SK-N-SH (cell line): ENCODE data around the gene DOCK3. TPM values are rescaled to one million over a fixed set of nuclear protein-coding genes. Genes with fewer than 3 reads are reported as not detected.

Experiments
- CTCF ChIA-PET: fragments of 300-600, 350-600 bp; formaldehyde crosslinking; extraction: SDS; loops from one replicate; lab custom pipeline; 2021; lab: Yijun Ruan, JAX
- POLR2A ChIA-PET: fragments of 350-600 bp; sonication (Branson Sonifier 250); formaldehyde crosslinking; extraction: SDS; loops from one replicate; lab custom pipeline; 2020; ENCODE audit warnings: antibody characterized with exemption, inconsistent platforms; lab: Yijun Ruan, JAX
- DNase-seq: peaks from one replicate; pipeline ENCODE4 v3.0.0; 2012
- H2AFZ ChIP-seq: fragments of 200-600 bp; sonication (generic); 2 replicates; pipeline ENCODE4 v1.8.1; 2016; ENCODE audit warnings: antibody characterized with exemption, mild to moderate bottlenecking, low read depth
- H3F3A ChIP-seq: fragments of 200-600 bp; sonication (generic); replicated peaks from 2 replicates; pipeline ENCODE3; 2016; ENCODE audit warnings: antibody characterized with exemption, mild to moderate bottlenecking; ENCODE audit not compliant: insufficient read depth
- H3K27ac ChIP-seq, 2 experiments: fragments of 200-500 bp in 1 of 2; fragments of 200-600 bp in 1 of 2; sonication (Bioruptor generic) in 1 of 2; sonication (generic), shearing (Covaris generic) in 1 of 2; 2 replicates each; pipeline versions ENCODE4 v1.5.1 to v1.6.1; 2014 to 2016; ENCODE audit warnings: low read depth in 2 of 2, inconsistent platforms in 1 of 2, low read length in 1 of 2, mild to moderate bottlenecking in 1 of 2, mixed read lengths in 1 of 2
- H3K27me3 ChIP-seq: fragments of 200-600 bp; sonication (generic), shearing (Covaris generic); 2 replicates; pipeline ENCODE4 v1.6.1; 2016; ENCODE audit warnings: mixed run types; ENCODE audit not compliant: insufficient read depth
- H3K36me3 ChIP-seq, 2 experiments: fragments of 200-500 bp in 1 of 2; fragments of 200-600 bp in 1 of 2; sonication (Bioruptor generic) in 1 of 2; sonication (generic) in 1 of 2; replicated peaks in 1 of 2; 2 replicates each; pipeline versions ENCODE3 to v1.5.1; 2014 to 2016; ENCODE audit warnings: low read length in 1 of 2, mild to moderate bottlenecking in 1 of 2; ENCODE audit not compliant: insufficient read depth in 2 of 2, control insufficient read depth in 1 of 2
- H3K4me1 ChIP-seq, 2 experiments: fragments of 200-500 bp in 1 of 2; fragments of 200-600 bp in 1 of 2; sonication (Bioruptor generic) in 1 of 2; sonication (generic), shearing (Covaris generic) in 1 of 2; 2 replicates each; pipeline versions ENCODE4 v1.5.1 to v1.6.1; 2014 to 2016; ENCODE audit warnings: low read depth in 1 of 2, low read length in 1 of 2, mixed run types in 1 of 2; ENCODE audit not compliant: insufficient read depth in 2 of 2, control insufficient read depth in 1 of 2
- H3K4me2 ChIP-seq: fragments of 200-600 bp; sonication (generic), shearing (Covaris generic); 2 replicates; pipeline ENCODE4 v1.6.1; 2017; ENCODE audit warnings: mixed run types
- H3K4me3 ChIP-seq, 2 experiments: fragments of 200-500 bp in 1 of 2; fragments of 200-600 bp in 1 of 2; sonication (Bioruptor generic) in 1 of 2; sonication (generic), shearing (Covaris generic) in 1 of 2; 2 replicates each; pipeline versions ENCODE4 v1.5.1 to v1.8.1; 2014 to 2016; ENCODE audit warnings: low read depth in 2 of 2, inconsistent platforms in 1 of 2, low read length in 1 of 2, mild to moderate bottlenecking in 1 of 2, mixed read lengths in 1 of 2, moderate library complexity in 1 of 2
- H3K79me2 ChIP-seq: fragments of 200-600 bp; sonication (generic); 2 replicates; pipeline ENCODE4 v1.8.1; 2017; ENCODE audit warnings: mild to moderate bottlenecking; ENCODE audit not compliant: insufficient read depth
- H3K9ac ChIP-seq: fragments of 200-600 bp; sonication (generic); 2 replicates; pipeline ENCODE4 v1.6.1; 2017; ENCODE audit warnings: mixed run types
- H3K9me2 ChIP-seq: fragments of 200-600 bp; sonication (generic); 2 replicates; pipeline ENCODE4 v1.6.1; 2017; ENCODE audit warnings: mixed run types
- H3K9me3 ChIP-seq: fragments of 200-600 bp; sonication (generic); 2 replicates; pipeline ENCODE4 v1.6.1; 2017; ENCODE audit warnings: mixed run types, mild to moderate bottlenecking, moderate library complexity
- H4K20me1 ChIP-seq: fragments of 200-600 bp; sonication (generic); 2 replicates; pipeline ENCODE4 v1.6.1; 2017; ENCODE audit warnings: mild to moderate bottlenecking, mixed run types; ENCODE audit not compliant: insufficient read depth
- CHD2 ChIP-seq: fragments of 150-350 bp; IDR thresholded peaks from 2 replicates; pipeline ENCODE4 v1.6.1; 2018; ENCODE audit warnings: low read length; ENCODE audit not compliant: partially characterized antibody
- EP300 ChIP-seq, 2 experiments: IDR thresholded peaks; 2 replicates each; pipeline versions ENCODE4 v1.4.0 to v1.6.1; 2012; ENCODE audit warnings: borderline replicate concordance in 1 of 2, low read depth in 1 of 2, low read length in 1 of 2
- FOXM1 ChIP-seq: IDR thresholded peaks from 2 replicates; pipeline ENCODE4 v1.4.0; 2012; ENCODE audit warnings: low read depth, mild to moderate bottlenecking
- GATA2 ChIP-seq: sonication (generic); formaldehyde crosslinking; IDR thresholded peaks from 2 replicates; pipeline ENCODE4 v1.5.0; 2020; ENCODE audit warnings: mild to moderate bottlenecking, missing genetic modification reagents
- MXI1 ChIP-seq: IDR thresholded peaks from 2 replicates; pipeline ENCODE4 v1.6.1; 2012; ENCODE audit warnings: mild to moderate bottlenecking, low read depth, low read length, improper control_type of control experiment
- PBX3 ChIP-seq: IDR thresholded peaks from 2 replicates; pipeline ENCODE4; 2012
- POLR2AphosphoS5 ChIP-seq: IDR thresholded peaks from 2 replicates; pipeline ENCODE4 v1.6.1; 2012; ENCODE audit warnings: low read depth, low read length
- RAD21 ChIP-seq: IDR thresholded peaks from 2 replicates; pipeline ENCODE4 v1.6.1; 2012; ENCODE audit warnings: mild to moderate bottlenecking, low read length
- RCOR1 ChIP-seq: fragments of 150-350 bp; IDR thresholded peaks from 2 replicates; pipeline ENCODE4 v1.6.1; 2017; ENCODE audit warnings: antibody characterized with exemption, low read length
- REST ChIP-seq: IDR thresholded peaks from 2 replicates; pipeline ENCODE4 v1.6.1; 2012; ENCODE audit warnings: mild to moderate bottlenecking, low read depth, low read length, moderate library complexity
- SMC3 ChIP-seq: IDR thresholded peaks from 2 replicates; pipeline ENCODE4 v1.6.1; 2012; ENCODE audit warnings: low read depth, low read length, improper control_type of control experiment
- TAF1 ChIP-seq: IDR thresholded peaks from 2 replicates; pipeline ENCODE4 v1.6.1; 2012; ENCODE audit warnings: low read depth, mild to moderate bottlenecking, low read length, moderate library complexity, borderline replicate concordance
- ZBTB33 ChIP-seq: IDR thresholded peaks from 2 replicates; pipeline ENCODE4 v1.4.0; 2012; ENCODE audit warnings: low read depth, borderline replicate concordance
- WGBS: methylation state at CpG from one replicate; pipeline ENCODE4 v1.1.6; 2017; ENCODE audit warnings: low lambda C conversion rate; 5-methylcytosine and 5-hydroxymethylcytosine counted together
- polyA plus RNA-seq, 3 experiments: library from polyadenylated mRNA; depleted of rRNA; stranded (reverse); fragments of >200 nt; gene quantifications; 2 replicates each; pipeline ENCODE4 v1.2.3, GENCODE V29; 2012

Gene DOCK3
- polyA plus RNA-seq, 1 of the 3 experiments (the other 2 are of a cell fraction) = 0.05 TPM

- no peak for TF ChIP-seq TAF1
Measured at GRCh38 chr3:50630877-50631276, 43.9 kb upstream of the DOCK3 start (continued).

GRCh38 chr3:50632450-50632849 is 42.3 kb upstream of the DOCK3 start:
- peak overlapping the region in 1 of 2 experiments; percentile 74; a peak in 2 of 4 replicates for H3K27ac ChIP-seq
- H3K4me1 ChIP-seq = peaks cover 3 to 41% of the 10 kb centered on the region in 2 experiments; a peak in 3 of 4 replicates
- no peaks in the 10 kb centered on the region for H3F3A ChIP-seq
- no peaks in the 10 kb centered on the region for H3K9me2 ChIP-seq
- H3K36me3 ChIP-seq = no peaks in the 10 kb centered on the region
- 50% methylated on average over 5 of the region's 5 CpGs for WGBS
- H3K9me3 ChIP-seq = no peaks in the 10 kb centered on the region
- no peaks in the 10 kb centered on the region for H3K27me3 ChIP-seq
- H2AFZ ChIP-seq = no peak overlapping the region
- peak; percentile 76 for DNase-seq
- no peaks in the 10 kb centered on the region for H4K20me1 ChIP-seq
- ChIA-PET POLR2A (interaction anchor here (1.0 kb wide), 1 partner anchor 752 kb away, joined by 3 read pairs; the partner anchor contains the start of gene MANF), CTCF (interaction anchor here (0.6 to 14.3 kb wide), 12 partner anchors 9 to 758 kb away, joined by 3 to 162 read pairs (median 3); partner anchors contain the start of genes MAPKAPK3 and RBM15B)
- no peak overlapping the region for H3K4me3 ChIP-seq
- no peak overlapping the region for H3K4me2 ChIP-seq
- TF ChIP-seq TAF1 = no peak
- 0 out of 2 replicates have a peak, but pooled peaks have one; percentile 17 for TF ChIP-seq MXI1
- TF ChIP-seq RCOR1 = peak; percentile 60
- peak; percentile 15; the same call in 1 of the 2 replicates for TF ChIP-seq PBX3
- TF ChIP-seq FOXM1 = no peak
- TF ChIP-seq RAD21 = peak; percentile 33; the same call in 1 of the 2 replicates
- peak; percentile 92 for TF ChIP-seq GATA2 (CRISPR knock-in tag)
- TF ChIP-seq POLR2AphosphoS5 = no peak
- TF ChIP-seq CHD2 = peak; percentile 45
- TF ChIP-seq EP300 (IDR thresholded peaks at IDR 0.05; ENCODE audit: borderline replicate concordance in 1 of 2, low read depth in 1 of 2, low read length in 1 of 2) = peak in 1 of 2 experiments; percentile 78; a peak in 2 of 4 replicates
- no peak for TF ChIP-seq SMC3
- TF ChIP-seq, all 33 proteins: peak for 7
- no peak overlapping the region for H3K9ac ChIP-seq
- H3K79me2 ChIP-seq = no peaks in the 10 kb centered on the region; the same call in 1 of the 2 replicates

GRCh38 chr3:50633230-50633790 is 41.4 kb upstream of the DOCK3 start:
- POLR2A ChIA-PET = interaction anchor here (0.5 kb wide), 1 partner anchor 700 kb away, joined by 6 read pairs; no protein-coding TSS in a partner anchor
- no peak for TF ChIP-seq REST
- TF ChIP-seq ZBTB33 = no peak
- CTCF ChIA-PET = interaction anchor here (0.6 to 14.3 kb wide), 8 partner anchors 10 to 751 kb away, joined by 3 to 162 read pairs (median 4); partner anchors contain the start of gene MAPKAPK3
- no peaks in the 10 kb centered on the region for H3K27me3 ChIP-seq
- 78% methylated on average over 5 of the region's 5 CpGs for WGBS
- no peak for DNase-seq
- no peak overlapping the region for H3K4me3 ChIP-seq
- no peaks in the 10 kb centered on the region; the same call in 1 of the 2 replicates for H3K79me2 ChIP-seq
- peaks cover 0 to 34% of the 10 kb centered on the region in 2 experiments; a peak in 2 of 4 replicates for H3K4me1 ChIP-seq
- H3K36me3 ChIP-seq = no peaks in the 10 kb centered on the region
- H3K9me3 ChIP-seq = no peaks in the 10 kb centered on the region
- H3K4me2 ChIP-seq = no peak overlapping the region
- H3F3A ChIP-seq = no peaks in the 10 kb centered on the region
- no peaks in the 10 kb centered on the region for H3K9me2 ChIP-seq
- no peaks in the 10 kb centered on the region for H4K20me1 ChIP-seq
- H3K27ac ChIP-seq = no peak overlapping the region
- no peak overlapping the region for H2AFZ ChIP-seq
- H3K9ac ChIP-seq = no peak overlapping the region
